AG08395 (cell line): ENCODE results near the gene KCNJ13.
"Not testable (repeated sequence)": the region's sequence is repeated elsewhere in the genome, so short reads cannot be mapped to it uniquely, and the experiment has no call there.

Experiments
- DNase-seq: peaks from one replicate; pipeline ENCODE4 v3.0.0; 2012; ENCODE audit warnings: mixed read lengths, low spot score

The KCNJ13 gene

GRCh38 chr2:232767866-232768265 is 8.5 kb downstream of the KCNJ13 start:
- DNase-seq, result no peak

- DNase-seq, result peak; percentile 6
Observed at GRCh38 chr2:232761301-232761907, 15.0 kb downstream of the KCNJ13 start.

GRCh38 chr2:232757905-232758304 is 18.5 kb downstream of the KCNJ13 start:
- no peak for DNase-seq

- DNase-seq, result no peak
Observed at GRCh38 chr2:232750135-232750671, 26.2 kb downstream of the KCNJ13 start.

- no peak for DNase-seq
Observed at GRCh38 chr2:232749331-232749730, 27.0 kb downstream of the KCNJ13 start.

- no peak for DNase-seq
Observed at GRCh38 chr2:232748038-232748437, 28.3 kb downstream of the KCNJ13 start.

- DNase-seq, result no peak
Observed at GRCh38 chr2:232744963-232745362, 31.4 kb downstream of the KCNJ13 start.

GRCh38 chr2:232741972-232742371 is 34.4 kb downstream of the KCNJ13 start:
- DNase-seq, result no peak

GRCh38 chr2:232741294-232741693 is 35.1 kb downstream of the KCNJ13 start:
- no peak for DNase-seq

- DNase-seq, result no peak
Observed at GRCh38 chr2:232731470-232731869, 44.9 kb downstream of the KCNJ13 start.

GRCh38 chr2:232728785-232729184 is 47.6 kb downstream of the KCNJ13 start:
- no peak for DNase-seq

- DNase-seq, result no peak
Observed at GRCh38 chr2:232723027-232723426, 53.3 kb downstream of the KCNJ13 start.

GRCh38 chr2:232721882-232722281 is 54.5 kb downstream of the KCNJ13 start:
- no peak for DNase-seq

- DNase-seq, result no peak
Observed at GRCh38 chr2:232721261-232721660, 55.1 kb downstream of the KCNJ13 start.

GRCh38 chr2:232720056-232720455 is 56.3 kb downstream of the KCNJ13 start:
- not testable (repeated sequence) for DNase-seq
